IPS DF 6.9 (cell line): ENCODE measurements around the gene IQCM.

ENCODE experiments used
- DNase-seq: peaks from one replicate; pipeline ENCODE4 v3.0.0-alpha.2; 2013; ENCODE audit warnings: low read depth, low spot score
- H3K27ac ChIP-seq: one replicate; pipeline ENCODE4 v1.5.1; 2013; ENCODE audit warnings: low read length, control low read depth
- H3K27me3 ChIP-seq: 2 replicates; pipeline ENCODE4 v1.6.1; 2013; ENCODE audit warnings: mild to moderate bottlenecking, low read length; ENCODE audit not compliant: control insufficient read depth, insufficient read depth
- H3K36me3 ChIP-seq: 2 replicates; pipeline ENCODE4 v1.6.1; 2013; ENCODE audit warnings: low read length; ENCODE audit not compliant: control insufficient read depth, insufficient read depth
- H3K4me1 ChIP-seq: 2 replicates; pipeline ENCODE4 v1.6.1; 2013; ENCODE audit warnings: low read length; ENCODE audit not compliant: control insufficient read depth, insufficient read depth
- H3K4me3 ChIP-seq: 2 replicates; pipeline ENCODE4 v1.5.1; 2013; ENCODE audit warnings: mild to moderate bottlenecking, low read length
- H3K9me3 ChIP-seq: 2 replicates; pipeline ENCODE4 v1.6.1; 2013; ENCODE audit warnings: low read length, inconsistent platforms; ENCODE audit not compliant: control insufficient read depth, insufficient read depth
- WGBS: extraction: QIAGEN DNeasy Blood & Tissue Kit; methylation state at CpG from one replicate; pipeline ENCODE4 v1.1.7; 2013; ENCODE audit warnings: mixed read lengths, missing lambda C conversion rate; ENCODE audit not compliant: insufficient read length, insufficient coverage; 5-methylcytosine and 5-hydroxymethylcytosine counted together

Gene IQCM

DNA sequence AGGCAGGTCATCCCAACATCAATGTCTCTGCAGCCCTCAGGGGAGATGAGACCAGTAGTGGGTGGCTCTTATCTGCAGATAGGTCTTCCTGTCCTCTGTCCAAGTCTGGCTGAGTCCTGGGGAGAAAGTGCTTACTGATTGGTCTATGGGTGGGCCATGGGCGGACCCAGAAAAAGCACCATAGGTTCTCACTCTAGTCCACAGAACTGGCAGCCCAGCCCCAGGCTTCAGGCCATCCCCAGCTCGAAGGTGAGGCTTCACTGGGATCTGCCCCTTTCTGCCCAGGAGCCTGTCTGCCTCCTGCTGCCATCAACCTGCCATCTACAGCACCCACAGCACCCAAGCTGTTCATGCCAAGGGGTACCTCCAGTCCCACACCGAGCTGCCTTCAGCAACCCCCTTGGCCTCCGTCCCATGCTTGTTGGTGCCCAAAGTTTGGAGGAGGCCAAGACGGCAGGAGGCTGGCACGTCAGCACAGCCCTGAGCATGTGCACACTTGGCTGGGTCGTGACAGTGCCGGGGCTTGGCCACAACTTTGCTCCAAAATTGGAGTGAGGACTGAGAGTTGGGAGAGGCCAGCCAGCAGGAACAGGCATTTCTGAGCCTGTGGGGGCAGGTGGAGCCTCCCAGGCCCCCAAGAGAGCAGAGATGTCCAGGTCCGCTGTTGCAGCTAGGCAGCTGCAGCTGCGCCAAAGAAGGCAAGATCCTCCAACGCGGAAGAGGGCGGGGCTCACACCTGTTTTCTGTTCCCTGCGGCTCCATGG, 99.6 kb downstream of the IQCM start:
- Histone ChIP-seq H3K4me3 (no peak overlapping the region), H3K4me1 (peaks cover 1% of the 10 kb centered on the region; the same call in 1 of the 2 replicates), H3K27ac (no peak overlapping the region), H3K36me3 (no peaks in the 10 kb centered on the region), H3K27me3 (no peaks in the 10 kb centered on the region), H3K9me3 (0 out of 2 replicates have a peak, but pooled peaks cover 1% of the 10 kb centered on the region)
- no peak for DNase-seq
- no CpG with 5 or more reads among the region's 14 CpGs for WGBS

DNA sequence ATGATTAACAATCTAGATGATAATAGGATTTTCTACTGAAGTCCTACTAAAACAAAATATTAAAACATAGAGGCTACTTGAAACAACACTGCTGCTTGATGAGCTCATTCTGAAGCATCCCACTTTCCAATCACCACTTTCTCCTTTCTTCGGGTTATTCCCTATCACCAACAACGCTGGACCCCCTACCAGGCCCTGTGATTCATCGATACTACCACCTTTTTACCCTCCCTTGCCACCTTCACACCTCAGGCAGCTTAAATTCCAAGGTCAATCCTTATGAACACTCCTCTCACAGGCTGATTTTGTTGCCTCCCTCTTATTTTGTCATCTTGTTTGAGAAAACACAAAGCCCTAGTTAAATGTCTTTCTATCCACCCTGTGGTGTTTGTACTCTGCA, 102.6 kb downstream of the IQCM start:
- 0 out of 2 replicates have a peak, but pooled peaks cover 1% of the 10 kb centered on the region for H3K9me3 ChIP-seq
- peaks cover 1% of the 10 kb centered on the region; the same call in 1 of the 2 replicates for H3K4me1 ChIP-seq
- no peak for DNase-seq
- no CpG with 5 or more reads among the region's 3 CpGs for WGBS
- H3K36me3 ChIP-seq: no peaks in the 10 kb centered on the region
- H3K27ac ChIP-seq: no peak overlapping the region
- no peak overlapping the region for H3K4me3 ChIP-seq
- H3K27me3 ChIP-seq: no peaks in the 10 kb centered on the region

DNA sequence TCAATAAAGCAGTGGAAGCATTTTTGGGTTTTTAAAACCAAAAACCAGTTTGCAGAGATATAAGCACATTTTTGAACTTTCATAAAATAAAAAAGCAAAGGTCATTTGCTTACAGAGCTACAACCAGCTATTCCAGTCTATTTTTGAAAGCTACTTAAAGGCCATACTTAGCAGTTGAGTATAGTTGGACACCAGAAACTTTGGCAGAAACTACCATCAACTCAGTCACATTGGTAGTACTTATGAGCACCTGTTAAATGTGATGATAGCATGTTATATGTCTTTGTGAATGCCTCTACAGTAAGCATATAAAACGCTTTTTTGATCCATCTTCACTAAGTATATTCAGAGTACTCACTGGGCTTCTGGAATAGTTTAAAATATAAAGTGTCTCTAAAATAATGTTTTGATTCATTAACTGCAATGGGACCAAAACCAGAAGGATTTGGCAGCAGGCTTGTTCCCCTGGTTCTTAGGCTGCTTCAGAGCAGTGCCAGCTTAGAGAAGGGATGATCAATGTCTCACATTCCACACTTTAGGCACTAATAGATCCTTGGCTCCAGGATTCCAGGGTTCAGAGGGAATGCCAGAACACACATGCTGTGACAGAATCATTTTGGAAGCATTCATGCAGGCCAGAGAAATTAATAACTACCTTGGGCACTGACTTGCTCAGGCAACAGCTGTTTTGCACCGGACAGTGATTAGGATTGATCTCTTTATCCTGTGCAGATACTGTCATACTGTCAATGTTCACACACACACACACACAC, 103.9 kb downstream of the IQCM start:
- Histone ChIP-seq H3K9me3 (0 out of 2 replicates have a peak, but pooled peaks cover 1% of the 10 kb centered on the region), H3K4me3 (no peak overlapping the region), H3K4me1 (peaks cover 1% of the 10 kb centered on the region; the same call in 1 of the 2 replicates), H3K27ac (no peak overlapping the region), H3K36me3 (no peaks in the 10 kb centered on the region), H3K27me3 (no peaks in the 10 kb centered on the region)
- WGBS: no CpG with 5 or more reads among the region's 2 CpGs
- DNase-seq: no peak

DNA sequence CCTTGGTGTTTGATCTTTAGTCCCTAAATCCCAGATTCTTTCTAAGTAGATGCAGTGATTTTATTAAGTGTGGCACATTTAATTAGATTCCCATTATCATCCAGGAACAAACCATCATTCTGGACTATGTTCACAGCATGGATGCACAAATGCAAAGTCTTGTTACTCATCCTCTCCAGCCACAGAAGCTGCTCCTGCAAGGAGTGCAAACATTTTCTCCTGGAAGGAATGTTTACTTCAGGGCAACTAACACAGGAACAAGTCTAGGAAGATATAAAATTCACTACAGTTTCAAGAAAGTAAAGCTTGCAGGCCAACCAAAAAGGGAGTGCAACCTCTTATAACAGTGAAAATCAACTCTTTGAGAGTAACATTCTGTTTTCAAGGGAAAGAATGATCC, 106.0 kb downstream of the IQCM start:
- H3K27me3 ChIP-seq: no peaks in the 10 kb centered on the region
- no peaks in the 10 kb centered on the region for H3K9me3 ChIP-seq
- no peak overlapping the region for H3K4me3 ChIP-seq
- no peak overlapping the region for H3K27ac ChIP-seq
- no peak for DNase-seq
- H3K4me1 ChIP-seq: 0 out of 2 replicates have a peak, but pooled peaks cover 1% of the 10 kb centered on the region
- H3K36me3 ChIP-seq: no peaks in the 10 kb centered on the region

DNA sequence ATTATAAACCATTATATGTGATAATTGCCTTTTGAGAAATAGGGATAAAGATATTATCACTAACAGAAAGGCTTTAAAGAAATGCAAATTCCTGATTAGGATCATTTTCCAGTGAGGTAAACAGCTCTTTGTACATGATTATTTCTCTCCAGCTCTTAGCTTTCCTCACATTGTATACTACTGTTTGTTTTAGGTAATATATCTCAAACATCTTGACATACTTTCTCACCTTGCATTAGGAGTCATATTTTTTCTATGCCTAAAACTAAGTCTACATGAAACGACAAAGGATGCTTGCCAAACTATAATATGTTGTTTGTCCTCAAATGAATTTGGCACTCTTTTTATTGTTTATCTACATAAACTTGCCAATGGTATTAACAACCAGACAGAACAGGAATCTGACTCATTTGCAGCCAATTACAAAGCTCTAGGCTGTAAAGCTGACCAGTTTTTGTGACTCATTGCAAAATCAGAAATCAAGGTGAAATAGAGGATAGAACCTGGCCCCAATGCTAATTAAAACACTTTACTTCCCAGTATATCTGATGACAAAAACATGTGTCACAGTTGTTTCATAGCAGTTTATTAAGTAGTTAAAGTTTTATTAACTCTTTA, 107.0 kb downstream of the IQCM start:
- no peak overlapping the region for H3K4me3 ChIP-seq
- WGBS: no CpG with 5 or more reads among the region's 1 CpG
- 0 out of 2 replicates have a peak, but pooled peaks cover 1% of the 10 kb centered on the region for H3K4me1 ChIP-seq
- DNase-seq: no peak
- H3K36me3 ChIP-seq: no peaks in the 10 kb centered on the region
- H3K9me3 ChIP-seq: no peaks in the 10 kb centered on the region
- no peaks in the 10 kb centered on the region for H3K27me3 ChIP-seq
- no peak overlapping the region for H3K27ac ChIP-seq

DNA sequence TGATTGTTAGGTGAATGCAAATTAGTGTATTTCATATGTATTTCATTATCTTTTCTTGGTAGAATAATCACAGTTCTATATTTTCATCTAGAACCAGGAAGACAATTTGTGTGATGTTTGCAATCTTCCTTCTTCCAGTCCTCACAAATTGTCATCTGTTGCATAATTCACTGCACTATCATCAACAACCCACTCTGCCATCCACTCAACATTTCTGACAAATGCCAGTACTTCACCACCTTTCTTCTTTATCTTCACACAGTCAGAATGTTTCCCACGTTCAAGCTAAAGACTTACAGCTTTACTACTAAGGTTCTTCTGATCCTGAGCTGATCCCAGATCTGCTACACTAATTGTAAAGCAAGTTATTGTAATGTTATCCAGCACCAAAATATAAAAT, 107.8 kb downstream of the IQCM start:
- no peaks in the 10 kb centered on the region for H3K27me3 ChIP-seq
- DNase-seq: no peak
- WGBS: no CpG with 5 or more reads among the region's 1 CpG
- H3K4me1 ChIP-seq: no peaks in the 10 kb centered on the region
- no peaks in the 10 kb centered on the region for H3K36me3 ChIP-seq
- H3K27ac ChIP-seq: no peak overlapping the region
- H3K4me3 ChIP-seq: no peak overlapping the region
- H3K9me3 ChIP-seq: no peaks in the 10 kb centered on the region

DNA sequence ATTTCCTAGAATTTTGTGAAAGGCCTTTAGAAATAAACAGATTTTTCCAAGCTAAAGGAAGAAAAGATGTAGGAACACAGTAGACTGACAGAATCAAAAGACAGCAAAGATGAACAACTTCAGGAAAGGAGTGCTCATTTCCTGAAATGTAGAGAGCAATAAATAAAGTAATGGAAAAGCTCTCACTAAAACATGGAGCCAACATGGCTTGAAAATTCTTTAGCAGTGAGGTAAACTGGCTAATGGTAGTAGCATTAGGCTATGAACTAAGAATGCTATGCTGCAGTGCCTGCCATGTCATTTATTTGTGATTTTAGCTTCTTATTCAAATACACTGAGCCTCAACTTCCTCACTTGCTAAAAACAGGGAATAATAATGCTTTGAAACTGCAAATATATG, 108.7 kb downstream of the IQCM start:
- Histone ChIP-seq H3K27ac (no peak overlapping the region), H3K9me3 (no peaks in the 10 kb centered on the region), H3K4me3 (no peak overlapping the region), H3K27me3 (no peaks in the 10 kb centered on the region), H3K36me3 (no peaks in the 10 kb centered on the region), H3K4me1 (no peaks in the 10 kb centered on the region)
- DNase-seq: no peak

DNA sequence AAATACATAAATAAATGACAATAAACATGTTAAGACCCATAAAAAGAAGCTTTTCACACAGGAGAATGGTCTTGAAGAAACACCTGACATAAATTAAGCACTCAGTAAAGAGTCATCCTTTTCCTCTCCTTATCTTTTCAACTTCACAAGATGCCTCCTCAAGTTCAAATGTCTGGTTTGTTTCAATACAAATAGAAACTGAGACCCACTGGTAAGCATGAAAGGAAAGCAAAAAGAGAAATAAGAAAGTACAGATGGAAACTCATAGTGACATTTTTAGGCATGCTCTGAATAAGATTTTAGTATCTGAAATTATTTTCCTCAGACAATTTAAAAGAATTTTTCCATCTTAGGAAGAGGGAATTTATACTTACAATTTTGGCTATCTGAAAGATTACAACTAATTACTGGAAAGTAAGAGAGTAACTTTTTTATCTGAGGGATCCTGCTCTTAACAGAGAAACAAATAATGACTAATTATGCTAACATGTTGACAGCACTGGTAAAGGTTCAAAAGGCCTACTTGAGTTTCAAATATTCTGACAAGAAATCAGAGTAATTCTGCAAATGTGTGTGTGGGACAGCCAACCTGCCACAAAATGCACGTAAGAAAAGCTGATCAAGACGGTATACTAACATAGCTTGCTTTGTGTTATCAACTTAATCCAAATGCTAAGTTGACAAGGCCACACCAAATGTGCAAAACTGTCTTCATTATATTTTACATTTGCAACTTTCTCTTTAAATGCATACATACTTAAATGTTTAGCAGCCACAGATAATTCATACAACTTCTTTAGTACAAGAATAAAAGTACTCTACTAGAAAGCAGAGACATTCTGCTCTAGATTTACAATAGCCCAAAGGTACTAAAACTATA, 113.0 kb downstream of the IQCM start:
- H3K36me3 ChIP-seq: no peaks in the 10 kb centered on the region
- H3K4me1 ChIP-seq: peaks cover 1% of the 10 kb centered on the region; the same call in 1 of the 2 replicates
- WGBS: no CpG with 5 or more reads among the region's 2 CpGs
- H3K27me3 ChIP-seq: no peaks in the 10 kb centered on the region
- DNase-seq: no peak
- no peak overlapping the region for H3K4me3 ChIP-seq
- H3K27ac ChIP-seq: no peak overlapping the region
- H3K9me3 ChIP-seq: no peaks in the 10 kb centered on the region

DNA sequence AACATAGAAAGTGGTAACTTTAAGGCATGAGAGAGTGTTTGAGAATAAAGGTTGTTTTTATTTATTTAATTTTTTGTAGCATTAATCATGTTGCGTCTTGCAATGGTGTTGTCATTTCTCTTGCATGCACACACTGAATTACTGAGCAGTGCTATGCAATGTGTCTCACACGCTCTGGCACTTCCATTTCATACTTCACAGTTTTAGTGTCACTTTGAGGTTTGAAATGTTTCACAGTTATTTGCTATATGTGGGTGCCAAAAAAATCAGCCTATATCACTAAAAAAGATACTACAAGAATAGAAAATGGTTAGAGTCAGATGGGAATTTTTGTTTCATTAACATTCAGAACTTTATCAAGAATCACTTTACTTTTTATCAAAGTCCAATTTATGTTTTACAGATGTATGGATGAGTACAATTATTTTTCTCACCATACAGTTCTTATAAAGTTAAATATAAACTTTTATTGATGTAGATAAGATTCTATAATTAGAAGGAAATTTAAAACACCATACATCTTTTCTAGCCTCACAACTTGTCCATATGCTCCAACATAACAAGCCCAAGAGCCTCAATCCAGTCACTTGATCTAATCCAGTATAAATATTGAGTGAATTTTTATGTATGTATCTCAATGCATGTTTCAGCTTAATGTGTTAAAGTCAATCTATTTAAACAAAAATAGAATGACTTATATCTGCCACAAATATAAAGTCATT, 114.0 kb downstream of the IQCM start:
- Histone ChIP-seq H3K27ac (no peak overlapping the region), H3K36me3 (no peaks in the 10 kb centered on the region), H3K4me1 (peaks cover 1% of the 10 kb centered on the region; the same call in 1 of the 2 replicates), H3K4me3 (no peak overlapping the region), H3K9me3 (no peaks in the 10 kb centered on the region), H3K27me3 (no peaks in the 10 kb centered on the region)
- WGBS: no CpG with 5 or more reads among the region's 2 CpGs
- no peak for DNase-seq
